Measurements from ENCODE around the gene PTGIS. TPM values are rescaled to one million over a fixed set of nuclear protein-coding genes. Genes with fewer than 3 reads are reported as not detected.

PTGIS gene
- total RNA-seq, 1 donor from 2014 or later, result 37.6 TPM

GRCh38 chr20:49483018-49483695 is 84.8 kb downstream of the PTGIS start:
- DNase-seq (ENCODE audit: low spot score), result no peak
- intact Hi-C loops (cut with DNase I), result no loop called here

- intact Hi-C loops (cut with DNase I), result no loop called here
- no peak for DNase-seq (ENCODE audit: low spot score)
Measured at GRCh38 chr20:49482621-49483017, 85.3 kb downstream of the PTGIS start, which contains the start of gene KCNB1. TSS of gene KCNB1 (minus strand) at chr20:49482668. CDS start at chr20:49482480, 188 bp downstream.

GRCh38 chr20:49482173-49482572 is 85.8 kb downstream of the PTGIS start:
- DNase-seq (ENCODE audit: low spot score), result no peak
- intact Hi-C loops (cut with DNase I), result no loop called here

GRCh38 chr20:49481116-49481515 is 86.8 kb downstream of the PTGIS start:
- intact Hi-C loops (cut with DNase I), result no loop called here
- no peak for DNase-seq (ENCODE audit: low spot score)

- intact Hi-C loops (cut with DNase I), result no loop called here
- no peak for DNase-seq (ENCODE audit: low spot score)
Measured at GRCh38 chr20:49480236-49480635, 87.7 kb downstream of the PTGIS start.

- DNase-seq (ENCODE audit: low spot score), result no peak
- intact Hi-C loops (cut with DNase I), result no loop called here
Measured at GRCh38 chr20:49479785-49480184, 88.2 kb downstream of the PTGIS start.

GRCh38 chr20:49478754-49479689 is 88.9 kb downstream of the PTGIS start:
- DNase-seq (ENCODE audit: low spot score), result no peak
- intact Hi-C loops (cut with DNase I), result no loop called here

GRCh38 chr20:49478266-49478665 is 89.7 kb downstream of the PTGIS start:
- intact Hi-C loops (cut with DNase I), result no loop called here
- no peak for DNase-seq (ENCODE audit: low spot score)

- intact Hi-C loops (cut with DNase I), result no loop called here
- DNase-seq (ENCODE audit: low spot score), result no peak
Measured at GRCh38 chr20:49477200-49477599, 90.7 kb downstream of the PTGIS start.

- no peak for DNase-seq (ENCODE audit: low spot score)
- intact Hi-C loops (cut with DNase I), result no loop called here
Measured at GRCh38 chr20:49476016-49476355, 92.0 kb downstream of the PTGIS start.

GRCh38 chr20:49475292-49476015 is 92.5 kb downstream of the PTGIS start:
- no peak for DNase-seq (ENCODE audit: low spot score)
- intact Hi-C loops (cut with DNase I), result no loop called here

- DNase-seq (ENCODE audit: low spot score), result no peak
- intact Hi-C loops (cut with DNase I), result no loop called here
Measured at GRCh38 chr20:49471397-49471796, 96.5 kb downstream of the PTGIS start.

GRCh38 chr20:49470922-49471321 is 97.0 kb downstream of the PTGIS start:
- intact Hi-C loops (cut with DNase I), result no loop called here
- no peak for DNase-seq (ENCODE audit: low spot score)

- intact Hi-C loops (cut with DNase I), result no loop called here
- no peak for DNase-seq (ENCODE audit: low spot score)
Measured at GRCh38 chr20:49469060-49469459, 98.9 kb downstream of the PTGIS start.

GRCh38 chr20:49468412-49468811 is 99.5 kb downstream of the PTGIS start:
- intact Hi-C loops (cut with DNase I), result no loop called here
- DNase-seq (ENCODE audit: low spot score), result no peak

- intact Hi-C loops (cut with DNase I), result no loop called here
- DNase-seq (ENCODE audit: low spot score), result no peak
Measured at GRCh38 chr20:49466114-49466912, 101.6 kb downstream of the PTGIS start.

GRCh38 chr20:49464556-49464955 is 103.4 kb downstream of the PTGIS start:
- intact Hi-C loops (cut with DNase I), result no loop called here
- DNase-seq (ENCODE audit: low spot score), result no peak

- no peak for DNase-seq (ENCODE audit: low spot score)
- intact Hi-C loops (cut with DNase I), result no loop called here
Measured at GRCh38 chr20:49462626-49463025, 105.3 kb downstream of the PTGIS start.

- intact Hi-C loops (cut with DNase I), result no loop called here
- DNase-seq (ENCODE audit: low spot score), result no peak
Measured at GRCh38 chr20:49461894-49462620, 105.9 kb downstream of the PTGIS start.

Measured in cardiac septum (tissue), 1 donor.